ENCODE data around the gene MMP17. TPM values are rescaled to one million over a fixed set of nuclear protein-coding genes. Genes with fewer than 3 reads are reported as not detected.

Gene MMP17
- total RNA-seq, result under 1 TPM; 0.17 to 0.28 TPM

GRCh38 chr12:131827961-131828534 is at the start of gene MMP17:
Gene MMP17, plus strand, starts transcription at chr12:131828393. Its CDS starts 102 bp downstream, at chr12:131828495.

GRCh38 chr12:131894313-131894860 is 66.2 kb downstream of the MMP17 start, which contains the start of gene ULK1:
Gene ULK1, plus strand, starts transcription at chr12:131894622. Its CDS starts 380 bp downstream, at chr12:131895002.

Other genes with a start within 250 kb of the MMP17 start
- 10 to 100 TPM; 53.3 to 55.1 TPM for gene SFSWAP, start 117.3 kb upstream of the MMP17 start, total RNA-seq
- 10 to 100 TPM; 25.3 TPM for gene ULK1, start 66.2 kb downstream of the MMP17 start, total RNA-seq
- gene PUS1, start 100.9 kb downstream of the MMP17 start, total RNA-seq, result 10 to 100 TPM; 42.6 to 43.7 TPM
- gene EP400, start 121.5 kb downstream of the MMP17 start, total RNA-seq, result 10 to 100 TPM; 47.1 to 49.2 TPM